H9 (cell line): ENCODE data around the gene SPRYD3. TPM values are rescaled to one million over a fixed set of nuclear protein-coding genes. Genes with fewer than 3 reads are reported as not detected.

ENCODE experiments used
- DNase-seq: peaks from one replicate; pipeline ENCODE4 v3.0.0-alpha.2; 2017
- H2AFZ ChIP-seq: one replicate; pipeline ENCODE4 v1.6.1; 2013; ENCODE audit warnings: mild to moderate bottlenecking, low read length, control low read depth, moderate library complexity
- H2AK5ac ChIP-seq: 2 replicates; pipeline ENCODE4 v1.6.1; 2013; ENCODE audit warnings: low read length, control low read depth, mixed read lengths; ENCODE audit not compliant: insufficient read length
- H2BK120ac ChIP-seq: one replicate; pipeline ENCODE4 v1.6.1; 2013; ENCODE audit warnings: low read depth, mild to moderate bottlenecking, low read length, control low read depth, inconsistent platforms; ENCODE audit not compliant: poor library complexity, severe bottlenecking
- H2BK12ac ChIP-seq: 2 replicates; pipeline ENCODE4 v1.6.1; 2013; ENCODE audit warnings: low read length, control low read depth, mixed read lengths, low read depth; ENCODE audit not compliant: insufficient read length
- H2BK15ac ChIP-seq: 2 replicates; pipeline ENCODE4 v1.6.1; 2013; ENCODE audit warnings: low read depth, low read length, control low read depth
- H2BK20ac ChIP-seq: one replicate; pipeline ENCODE4 v1.6.1; 2013; ENCODE audit warnings: low read depth, mild to moderate bottlenecking, low read length, control low read depth, inconsistent platforms; ENCODE audit not compliant: poor library complexity, severe bottlenecking
- H2BK5ac ChIP-seq: 2 replicates; pipeline ENCODE4 v1.6.1; 2013; ENCODE audit warnings: low read length, control low read depth, mixed read lengths; ENCODE audit not compliant: insufficient read length
- H3K14ac ChIP-seq: 2 replicates; pipeline ENCODE4 v1.6.1; 2013; ENCODE audit warnings: low read length, control low read depth; ENCODE audit not compliant: insufficient read depth
- H3K18ac ChIP-seq: 2 replicates; pipeline ENCODE4 v1.6.1; 2013; ENCODE audit warnings: low read depth, mild to moderate bottlenecking, mixed read lengths, low read length, control low read depth; ENCODE audit not compliant: insufficient read length
- H3K23ac ChIP-seq: 2 replicates; pipeline ENCODE4 v1.6.1; 2013; ENCODE audit warnings: low read length, control low read depth, mixed read lengths, low read depth; ENCODE audit not compliant: insufficient read length
- H3K23me2 ChIP-seq: 2 replicates; pipeline ENCODE4 v1.6.1; 2013; ENCODE audit warnings: low read depth, mild to moderate bottlenecking, mixed read lengths, low read length, control low read depth; ENCODE audit not compliant: insufficient read length, poor library complexity, severe bottlenecking
- H3K27ac ChIP-seq: 2 replicates; pipeline ENCODE4 v1.5.1; 2013; ENCODE audit warnings: low read length, control low read depth, mixed read lengths, low read depth; ENCODE audit not compliant: insufficient read length
- H3K27me3 ChIP-seq: 2 replicates; pipeline ENCODE4 v1.6.1; 2013; ENCODE audit warnings: low read length, control low read depth, inconsistent platforms; ENCODE audit not compliant: insufficient read depth
- H3K4ac ChIP-seq: 2 replicates; pipeline ENCODE4 v1.6.1; 2013; ENCODE audit warnings: low read depth, mild to moderate bottlenecking, control low read depth, inconsistent platforms, low read length, moderate library complexity
- H3K4me1 ChIP-seq: 2 replicates; pipeline ENCODE4 v1.6.1; 2013; ENCODE audit warnings: low read length, control low read depth, inconsistent platforms; ENCODE audit not compliant: insufficient read depth
- H3K4me2 ChIP-seq: 2 replicates; pipeline ENCODE4 v1.6.1; 2013; ENCODE audit warnings: low read length, control low read depth, mixed read lengths; ENCODE audit not compliant: insufficient read length, insufficient read depth
- H3K56ac ChIP-seq: 2 replicates; pipeline ENCODE4 v1.6.1; 2013; ENCODE audit warnings: low read depth, mild to moderate bottlenecking, mixed read lengths, low read length, control low read depth; ENCODE audit not compliant: insufficient read length
- H3K79me1 ChIP-seq: 2 replicates; pipeline ENCODE4 v1.6.1; 2013; ENCODE audit warnings: low read depth, mild to moderate bottlenecking, moderate library complexity, low read length, control low read depth, inconsistent platforms; ENCODE audit not compliant: insufficient read depth, poor library complexity, severe bottlenecking
- H3K79me2 ChIP-seq: 2 replicates; pipeline ENCODE4 v1.6.1; 2013; ENCODE audit warnings: low read length, control low read depth, inconsistent platforms; ENCODE audit not compliant: insufficient read depth
- H3K9ac ChIP-seq: 2 replicates; pipeline ENCODE4 v1.6.1; 2013; ENCODE audit warnings: low read length, control low read depth, mixed read lengths; ENCODE audit not compliant: insufficient read length; ENCODE audit errors: extremely low read depth
- H3K9me3 ChIP-seq: one replicate; pipeline ENCODE4 v1.6.1; 2013; ENCODE audit warnings: low read depth, low read length, inconsistent platforms; ENCODE audit not compliant: control insufficient read depth
- H3T11ph ChIP-seq: one replicate; pipeline ENCODE4 v1.6.1; 2013; ENCODE audit warnings: mild to moderate bottlenecking, low read length, control low read depth, inconsistent platforms
- H4K20me1 ChIP-seq: one replicate; pipeline ENCODE4 v1.6.1; 2013; ENCODE audit not compliant: control insufficient read depth, insufficient read length, insufficient read depth
- H4K5ac ChIP-seq: 2 replicates; pipeline ENCODE4 v1.6.1; 2013; ENCODE audit warnings: low read depth, mild to moderate bottlenecking, mixed read lengths, low read length, control low read depth; ENCODE audit not compliant: insufficient read length
- H4K8ac ChIP-seq: replicated peaks from 2 replicates; pipeline ENCODE4 v1.6.1; 2013; ENCODE audit warnings: low read length, control low read depth, mixed read lengths, low read depth; ENCODE audit not compliant: insufficient read length
- H4K91ac ChIP-seq: 2 replicates; pipeline ENCODE4 v1.6.1; 2013; ENCODE audit warnings: low read depth, mild to moderate bottlenecking, moderate library complexity, mixed read lengths, low read length, control low read depth; ENCODE audit not compliant: insufficient read length
- H3K27ac Mint-ChIP-seq, 3 experiments: 2 replicates in 2 of 3; 3 replicates in 1 of 3; pipeline ENCODE4 v1.8.0; 2020 to 2021; ENCODE audit warnings: mixed read lengths in 3 of 3, mild to moderate bottlenecking in 1 of 3, moderate library complexity in 1 of 3
- H3K27me3 Mint-ChIP-seq: 2 replicates; pipeline ENCODE4 v1.8.0; 2021; ENCODE audit warnings: low read depth, mild to moderate bottlenecking, moderate library complexity, mixed read lengths
- H3K36me3 Mint-ChIP-seq, 3 experiments: 2 replicates in 2 of 3; 3 replicates in 1 of 3; pipeline ENCODE4 v1.8.0; 2020 to 2021; ENCODE audit warnings: low read depth in 3 of 3, mixed read lengths in 3 of 3; ENCODE audit not compliant: insufficient read depth in 1 of 3
- H3K4me1 Mint-ChIP-seq, 2 experiments: 2 replicates each; pipeline ENCODE4 v1.8.0; 2020; ENCODE audit warnings: mixed read lengths in 2 of 2
- H3K4me3 Mint-ChIP-seq, 2 experiments: 2 replicates in 1 of 2; 3 replicates in 1 of 2; pipeline ENCODE4 v1.8.0; 2020 to 2021; ENCODE audit warnings: mild to moderate bottlenecking in 2 of 2, mixed read lengths in 2 of 2, moderate library complexity in 1 of 2
- H3K9me3 Mint-ChIP-seq, 2 experiments: 2 replicates in 1 of 2; 3 replicates in 1 of 2; pipeline ENCODE4 v1.8.0; 2020; ENCODE audit warnings: mild to moderate bottlenecking in 2 of 2, mixed read lengths in 2 of 2, moderate library complexity in 1 of 2
- WGBS: extraction: QIAGEN DNeasy Blood & Tissue Kit; methylation state at CpG from one replicate; pipeline ENCODE4 v1.1.7; 2013; ENCODE audit warnings: missing lambda C conversion rate, low lambda C conversion rate, mixed read lengths; ENCODE audit not compliant: insufficient read length; ENCODE audit errors: extremely low coverage; 5-methylcytosine and 5-hydroxymethylcytosine counted together
- total RNA-seq: library from RNA; stranded (reverse); gene quantifications from 2 replicates; pipeline ENCODE4 v1.2.1, GENCODE V29; 2021
- TF ChIP-seq, protein P1 (sequence below): fragments of 200-600 bp; sonication (generic); conservative IDR thresholded peaks from 3 replicates; pipeline ENCODE4 v1.8.0; 2021; ENCODE audit warnings: antibody characterized with exemption, mild to moderate bottlenecking

SPRYD3 gene
- total RNA-seq, 1 experiment from 2014 or later = 6.5 TPM

DNA sequence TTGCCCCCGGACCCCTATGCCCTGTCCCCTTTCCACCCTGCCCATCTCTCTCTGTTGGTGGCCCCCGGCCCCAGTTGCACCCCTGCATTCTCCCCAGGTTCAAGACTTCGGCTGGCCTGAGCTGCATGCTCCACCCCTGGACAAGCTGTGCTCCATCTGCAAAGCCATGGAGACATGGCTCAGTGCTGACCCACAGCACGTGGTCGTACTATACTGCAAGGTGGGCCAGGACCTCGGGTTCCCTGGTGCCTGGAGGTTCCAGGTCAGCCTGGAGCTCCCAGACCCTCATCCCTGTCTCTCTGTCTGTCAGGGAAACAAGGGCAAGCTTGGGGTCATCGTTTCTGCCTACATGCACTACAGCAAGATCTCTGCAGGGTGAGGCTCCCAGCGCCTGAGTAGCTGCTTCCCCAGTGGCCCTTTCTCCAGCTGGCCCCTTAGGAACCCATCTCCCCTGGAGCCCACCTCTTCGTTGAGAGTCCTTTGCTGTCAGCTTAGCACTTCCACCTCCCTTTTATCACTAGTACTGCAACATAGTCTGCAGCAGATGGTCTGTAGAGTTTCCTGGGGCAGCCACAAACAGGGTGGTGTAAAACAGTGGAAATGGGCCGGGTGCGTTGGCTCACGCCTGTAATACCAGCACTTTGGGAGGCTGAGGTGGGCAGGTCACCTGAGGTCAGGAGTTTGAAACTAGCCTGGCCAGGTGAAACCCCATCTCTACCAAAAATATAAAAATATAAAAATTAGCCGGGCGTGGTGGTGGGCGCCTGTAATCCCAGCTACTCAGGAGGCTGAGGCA, 23.5 kb downstream of the SPRYD3 start:
- Histone ChIP-seq H4K91ac (no peak overlapping the region), H3K79me1 (no peaks in the 10 kb centered on the region), H2AK5ac (no peak overlapping the region), H3K4me1 (peaks cover 12% of the 10 kb centered on the region; the same call in 1 of the 2 replicates), H2BK12ac (no peak overlapping the region), H4K5ac (no peak overlapping the region), H2BK120ac (no peak overlapping the region), H2BK5ac (no peak overlapping the region), H3T11ph (no peak overlapping the region), H3K79me2 (no peaks in the 10 kb centered on the region; the same call in 1 of the 2 replicates), H3K23ac (no peak overlapping the region), H3K27ac (no peak overlapping the region), H2BK20ac (no peak overlapping the region), H3K4me2 (no peak overlapping the region), H2AFZ (no peak overlapping the region), H4K20me1 (no peaks in the 10 kb centered on the region), H3K9me3 (no peaks in the 10 kb centered on the region), H3K23me2 (peaks cover 3% of the 10 kb centered on the region), H3K27me3 (no peaks in the 10 kb centered on the region; the same call in 1 of the 2 replicates), H3K14ac (no peak overlapping the region), H3K9ac (no peak overlapping the region), H3K4ac (no peak overlapping the region), H3K56ac (no peak overlapping the region), H3K18ac (no peak overlapping the region), H2BK15ac (no peak overlapping the region), H4K8ac (no peak overlapping the region)
- Mint-ChIP-seq H3K36me3 (peaks cover 6 to 8% (median 7%) of the 10 kb centered on the region in 3 experiments; a peak in 5 of 7 replicates), H3K4me1 (peaks cover 15 to 22% of the 10 kb centered on the region in 2 experiments), H3K27ac (peak overlapping the region in 1 of 3 experiments; percentile 78; a peak in 1 of 7 replicates), H3K27me3 (peaks cover 39% of the 10 kb centered on the region), H3K9me3 (no peaks in the 10 kb centered on the region), H3K4me3 (peak overlapping the region in 1 of 2 experiments; percentile 46; a peak in 1 of 5 replicates)
- WGBS = no CpG with 5 or more reads among the region's 15 CpGs
- no peak for DNase-seq
- TF ChIP-seq, protein P1, sequence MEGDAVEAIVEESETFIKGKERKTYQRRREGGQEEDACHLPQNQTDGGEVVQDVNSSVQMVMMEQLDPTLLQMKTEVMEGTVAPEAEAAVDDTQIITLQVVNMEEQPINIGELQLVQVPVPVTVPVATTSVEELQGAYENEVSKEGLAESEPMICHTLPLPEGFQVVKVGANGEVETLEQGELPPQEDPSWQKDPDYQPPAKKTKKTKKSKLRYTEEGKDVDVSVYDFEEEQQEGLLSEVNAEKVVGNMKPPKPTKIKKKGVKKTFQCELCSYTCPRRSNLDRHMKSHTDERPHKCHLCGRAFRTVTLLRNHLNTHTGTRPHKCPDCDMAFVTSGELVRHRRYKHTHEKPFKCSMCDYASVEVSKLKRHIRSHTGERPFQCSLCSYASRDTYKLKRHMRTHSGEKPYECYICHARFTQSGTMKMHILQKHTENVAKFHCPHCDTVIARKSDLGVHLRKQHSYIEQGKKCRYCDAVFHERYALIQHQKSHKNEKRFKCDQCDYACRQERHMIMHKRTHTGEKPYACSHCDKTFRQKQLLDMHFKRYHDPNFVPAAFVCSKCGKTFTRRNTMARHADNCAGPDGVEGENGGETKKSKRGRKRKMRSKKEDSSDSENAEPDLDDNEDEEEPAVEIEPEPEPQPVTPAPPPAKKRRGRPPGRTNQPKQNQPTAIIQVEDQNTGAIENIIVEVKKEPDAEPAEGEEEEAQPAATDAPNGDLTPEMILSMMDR = no peak
